Hepatocyte (in vitro differentiated cells): ENCODE results near the gene HK2.

Experiments
- EZH2 ChIP-seq: fragments of 200-600 bp; sonication (generic); IDR thresholded peaks from 2 replicates; pipeline ENCODE4 v1.6.1; 2016; ENCODE audit warnings: antibody characterized with exemption, mild to moderate bottlenecking, borderline replicate concordance
- EZH2phosphoT487 ChIP-seq: fragments of 200-600 bp; sonication (generic); IDR thresholded peaks from one replicate; pipeline ENCODE4 v1.6.1; 2018; ENCODE audit warnings: antibody characterized with exemption, mild to moderate bottlenecking, low read depth, moderate library complexity; ENCODE audit not compliant: unreplicated experiment, severe bottlenecking
- TF ChIP-seq, protein P1 (sequence below): fragments of 200-600 bp; sonication (generic); IDR thresholded peaks from 2 replicates; pipeline ENCODE4 v1.5.1; 2016; ENCODE audit warnings: antibody characterized with exemption, mild to moderate bottlenecking; ENCODE audit not compliant: poor library complexity

DNA sequence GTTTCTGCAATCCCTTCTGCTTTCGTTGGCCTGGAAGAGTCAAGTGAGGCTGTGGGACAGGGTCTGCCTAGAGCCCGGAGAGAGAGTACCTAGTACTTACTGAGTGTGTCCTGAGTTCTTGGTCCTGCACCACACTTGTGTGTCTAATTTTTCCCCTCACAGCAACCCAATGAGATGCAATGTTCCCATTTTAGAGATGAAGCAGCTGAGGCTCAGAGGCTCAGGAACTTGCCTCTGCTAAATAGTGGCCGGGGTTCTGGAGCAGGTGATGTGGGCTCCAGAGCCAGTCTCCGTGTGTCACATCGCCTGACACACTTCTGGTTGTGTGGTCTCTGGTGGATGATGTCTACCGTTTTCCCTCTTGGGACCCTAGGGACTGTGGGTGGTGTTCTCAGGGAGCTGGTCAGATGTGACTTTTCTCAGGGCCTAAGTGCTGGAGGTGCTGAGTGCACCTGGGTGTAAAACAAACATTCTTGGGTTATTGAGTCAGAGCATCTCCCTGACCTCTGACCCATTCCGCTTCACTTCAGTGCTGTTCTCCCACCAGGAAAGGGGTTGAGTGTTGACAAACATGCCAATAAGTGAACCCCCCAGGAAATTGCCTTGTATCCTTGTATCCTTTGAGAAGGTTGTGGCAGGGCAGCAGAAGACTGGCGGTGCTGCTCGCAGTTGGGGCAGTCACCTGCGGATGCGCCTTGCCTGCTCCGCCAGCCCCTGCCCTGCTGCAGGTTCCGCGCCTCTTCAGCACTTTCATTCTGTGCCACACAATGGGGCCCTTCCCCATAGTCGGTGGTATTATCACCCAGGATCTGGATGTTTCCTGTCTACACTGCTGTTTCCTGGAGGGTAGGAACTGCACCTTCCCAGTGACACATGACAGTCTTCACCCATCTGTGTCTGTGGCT is 32.1 kb downstream of the HK2 start:
- TF ChIP-seq, protein P1, sequence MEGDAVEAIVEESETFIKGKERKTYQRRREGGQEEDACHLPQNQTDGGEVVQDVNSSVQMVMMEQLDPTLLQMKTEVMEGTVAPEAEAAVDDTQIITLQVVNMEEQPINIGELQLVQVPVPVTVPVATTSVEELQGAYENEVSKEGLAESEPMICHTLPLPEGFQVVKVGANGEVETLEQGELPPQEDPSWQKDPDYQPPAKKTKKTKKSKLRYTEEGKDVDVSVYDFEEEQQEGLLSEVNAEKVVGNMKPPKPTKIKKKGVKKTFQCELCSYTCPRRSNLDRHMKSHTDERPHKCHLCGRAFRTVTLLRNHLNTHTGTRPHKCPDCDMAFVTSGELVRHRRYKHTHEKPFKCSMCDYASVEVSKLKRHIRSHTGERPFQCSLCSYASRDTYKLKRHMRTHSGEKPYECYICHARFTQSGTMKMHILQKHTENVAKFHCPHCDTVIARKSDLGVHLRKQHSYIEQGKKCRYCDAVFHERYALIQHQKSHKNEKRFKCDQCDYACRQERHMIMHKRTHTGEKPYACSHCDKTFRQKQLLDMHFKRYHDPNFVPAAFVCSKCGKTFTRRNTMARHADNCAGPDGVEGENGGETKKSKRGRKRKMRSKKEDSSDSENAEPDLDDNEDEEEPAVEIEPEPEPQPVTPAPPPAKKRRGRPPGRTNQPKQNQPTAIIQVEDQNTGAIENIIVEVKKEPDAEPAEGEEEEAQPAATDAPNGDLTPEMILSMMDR: no peak
- TF ChIP-seq EZH2 (no peak), EZH2phosphoT487 (no peak)
